ENCODE results near the gene AGAP1. TPM values are rescaled to one million over a fixed set of nuclear protein-coding genes. Genes with fewer than 3 reads are reported as not detected.

AGAP1 gene
- total RNA-seq, 1 donor from 2014 or later: 17.5 TPM

- TF ChIP-seq CTCF (conservative IDR thresholded peaks at IDR 0.05; ENCODE audit: low read depth, low read length): no peak
- no peak for DNase-seq (ENCODE audit: low read depth)
- no peak overlapping the region for H3K4me3 ChIP-seq (ENCODE audit: low read depth, low read length)
Observed at GRCh38 chr2:235858881-235859280, 365.0 kb downstream of the AGAP1 start.

DNA sequence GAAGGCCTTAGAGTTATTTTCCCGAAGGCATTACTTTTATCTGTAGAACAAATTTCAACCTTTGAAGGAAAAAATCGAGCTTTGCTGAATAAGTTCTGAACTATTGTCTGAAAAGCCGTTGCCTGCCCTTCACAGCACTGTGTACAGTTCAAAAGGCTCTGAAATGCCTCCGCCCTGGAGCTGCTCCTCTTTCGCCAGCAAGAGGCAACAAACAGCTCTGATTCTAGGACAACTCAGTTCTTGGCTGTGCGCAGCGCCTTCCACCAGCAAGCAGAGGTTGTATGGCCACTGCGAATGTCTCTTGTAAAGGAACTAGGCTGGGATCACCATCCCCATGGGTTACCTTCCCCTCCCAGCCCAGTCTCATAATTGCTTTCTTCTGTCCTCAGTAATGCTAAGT, 365.8 kb downstream of the AGAP1 start:
- no peak overlapping the region for H3K4me3 ChIP-seq (ENCODE audit: low read depth, low read length)
- no peak for TF ChIP-seq CTCF (conservative IDR thresholded peaks at IDR 0.05; ENCODE audit: low read depth, low read length)
- DNase-seq (ENCODE audit: low read depth): no peak

- no peak for DNase-seq (ENCODE audit: low read depth)
- no peak overlapping the region for H3K4me3 ChIP-seq (ENCODE audit: low read depth, low read length)
- TF ChIP-seq CTCF (conservative IDR thresholded peaks at IDR 0.05; ENCODE audit: low read depth, low read length): no peak
Observed at GRCh38 chr2:235860111-235860510, 366.3 kb downstream of the AGAP1 start.

DNA sequence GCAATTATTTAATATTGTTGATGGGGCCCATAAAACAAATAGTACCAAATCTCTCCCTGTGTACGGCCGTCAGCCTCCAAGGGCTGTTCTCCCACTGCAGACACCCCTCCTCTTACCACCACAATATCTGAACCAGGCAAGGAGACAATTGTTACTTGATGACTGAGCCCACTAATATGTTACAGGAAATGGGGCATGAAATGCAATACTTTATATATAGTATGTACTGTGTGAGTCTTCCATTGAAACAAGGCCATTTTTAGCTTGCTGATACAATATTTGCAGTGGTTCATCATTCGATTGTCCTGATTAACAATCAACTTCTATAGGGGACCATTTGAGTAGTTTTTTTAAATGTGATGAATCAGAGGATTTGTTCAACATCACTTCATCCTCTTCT, 367.0 kb downstream of the AGAP1 start:
- H3K4me3 ChIP-seq (ENCODE audit: low read depth, low read length): no peak overlapping the region
- no peak for TF ChIP-seq CTCF (conservative IDR thresholded peaks at IDR 0.05; ENCODE audit: low read depth, low read length)
- DNase-seq (ENCODE audit: low read depth): no peak

GRCh38 chr2:235861383-235861782, 367.5 kb downstream of the AGAP1 start:
- no peak for TF ChIP-seq CTCF (conservative IDR thresholded peaks at IDR 0.05; ENCODE audit: low read depth, low read length)
- no peak for DNase-seq (ENCODE audit: low read depth)
- no peak overlapping the region for H3K4me3 ChIP-seq (ENCODE audit: low read depth, low read length)

DNA sequence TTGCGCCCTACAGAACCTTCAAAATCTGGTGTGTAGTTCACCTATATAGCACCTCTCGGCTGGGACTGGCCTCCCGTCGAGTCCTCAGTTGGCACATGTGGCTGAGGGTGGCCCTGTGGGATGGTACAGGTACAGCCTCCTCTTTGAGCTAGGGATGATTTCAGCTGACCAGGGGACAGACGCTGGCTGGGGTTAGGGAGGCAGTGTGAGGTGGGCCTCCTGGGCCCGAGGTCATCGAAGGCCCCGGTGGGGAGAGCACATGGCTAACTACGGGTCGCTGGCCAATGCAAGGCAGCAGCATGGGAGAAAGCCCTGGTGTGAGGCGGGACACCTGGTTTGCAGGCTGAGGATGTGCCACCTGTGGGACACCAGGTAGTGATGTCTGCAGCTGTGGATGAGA, 369.6 kb downstream of the AGAP1 start:
- H3K4me3 ChIP-seq (ENCODE audit: low read depth, low read length): no peak overlapping the region
- TF ChIP-seq CTCF (conservative IDR thresholded peaks at IDR 0.05; ENCODE audit: low read depth, low read length): no peak
- DNase-seq (ENCODE audit: low read depth): no peak

DNA sequence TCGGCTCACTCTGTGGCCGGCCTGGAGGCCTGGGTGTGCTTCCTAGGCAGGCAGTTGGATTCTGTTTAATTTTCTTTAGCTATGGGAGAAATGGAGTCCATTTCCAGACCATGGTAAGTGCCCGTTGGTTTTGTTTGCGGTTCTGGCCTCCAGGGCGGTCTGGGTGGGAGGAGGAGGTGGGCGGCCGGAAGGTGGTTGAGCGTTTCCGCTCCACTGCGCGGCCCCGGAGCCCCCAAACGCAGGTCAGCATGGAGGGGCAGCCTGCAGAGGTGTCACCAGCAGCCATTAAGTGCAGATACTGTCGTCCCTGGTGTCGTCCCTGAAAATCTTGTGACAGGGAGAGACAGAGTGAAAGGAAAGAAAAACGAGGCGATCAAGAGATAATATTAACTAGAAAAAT, 370.5 kb downstream of the AGAP1 start:
- H3K4me3 ChIP-seq (ENCODE audit: low read depth, low read length): no peak overlapping the region
- TF ChIP-seq CTCF (conservative IDR thresholded peaks at IDR 0.05; ENCODE audit: low read depth, low read length): no peak
- DNase-seq (ENCODE audit: low read depth): no peak

All from epithelial cell of proximal tubule (primary cell).